GM13976 (cell line): ENCODE results near the gene ZNG1E.
"Not testable (repeated sequence)": the region's sequence is repeated elsewhere in the genome, so short reads cannot be mapped to it uniquely, and the experiment has no call there.

ENCODE experiments used
- DNase-seq: peaks from one replicate; pipeline ENCODE4 v3.0.0; 2012; ENCODE audit warnings: low spot score
- in situ Hi-C: fragments of 300-500 bp; cut with MboI; formaldehyde crosslinking; loops from one replicate; pipeline ENCODE4 v1.12.0; 2022; ENCODE audit warnings: low sequenced_read_pairs, mixed read lengths, inconsistent platforms; ENCODE audit not compliant: unreplicated experiment

Gene ZNG1E

GRCh38 chr9:65675589-65676021 lies at the start of gene ZNG1E:
Gene ZNG1E, plus strand, starts transcription at chr9:65675928. Its CDS starts 49 bp downstream, at chr9:65675977.
- peak; percentile 7 for DNase-seq
- in situ Hi-C loops: not testable (repeated sequence)

- DNase-seq, in situ Hi-C loops: not testable (repeated sequence)
Measured at GRCh38 chr9:65673579-65673978, 2.1 kb upstream of the ZNG1E start.

GRCh38 chr9:65675018-65675417 lies 710 bp upstream of the ZNG1E start:
- DNase-seq, in situ Hi-C loops: not testable (repeated sequence)

- in situ Hi-C loops, DNase-seq: not testable (repeated sequence)
Measured at GRCh38 chr9:65676389-65676788, 661 bp downstream of the ZNG1E start.

GRCh38 chr9:65678533-65678932 lies 2.8 kb downstream of the ZNG1E start:
- in situ Hi-C loops, DNase-seq: not testable (repeated sequence)

GRCh38 chr9:65703550-65703949 lies 27.8 kb downstream of the ZNG1E start:
- not testable (repeated sequence) for DNase-seq

GRCh38 chr9:65714445-65714844 lies 38.7 kb downstream of the ZNG1E start:
- DNase-seq, in situ Hi-C loops: not testable (repeated sequence)

More at GRCh38 chr9:65703550-65703949, 27.8 kb downstream of the ZNG1E start:
- in situ Hi-C loops: not testable (repeated sequence)

- DNase-seq, in situ Hi-C loops: not testable (repeated sequence)
Measured at GRCh38 chr9:65737096-65737564, 61.4 kb downstream of the ZNG1E start, which contains the start of gene FOXD4L4. Gene FOXD4L4, plus strand, starts transcription at chr9:65737146. Its CDS starts 0 bp downstream, at chr9:65737146.

- in situ Hi-C loops, DNase-seq: not testable (repeated sequence)
Measured at GRCh38 chr9:65738133-65738532, 62.4 kb downstream of the ZNG1E start.
